Muscle of arm (tissue), 12 donors: Measurements from ENCODE around the gene TEX29. TPM values are rescaled to one million over a fixed set of nuclear protein-coding genes. Genes with fewer than 3 reads are reported as not detected.

Source experiments
- DNase-seq: peaks from one replicate; pipeline ENCODE4 v3.0.0-alpha.2; 2013
- polyA plus RNA-seq, 12 donors: library from polyadenylated mRNA; unstranded; fragments of 120-200 nt; gene quantifications; one replicate each; pipeline ENCODE4 v1.2.1, GENCODE V29; 2013; ENCODE audit not compliant: insufficient read length in 12 of 12

Gene TEX29
- polyA plus RNA-seq, 12 donors = 0.24 to 0.86 (median 0.57) TPM; not detected in 6

DNA sequence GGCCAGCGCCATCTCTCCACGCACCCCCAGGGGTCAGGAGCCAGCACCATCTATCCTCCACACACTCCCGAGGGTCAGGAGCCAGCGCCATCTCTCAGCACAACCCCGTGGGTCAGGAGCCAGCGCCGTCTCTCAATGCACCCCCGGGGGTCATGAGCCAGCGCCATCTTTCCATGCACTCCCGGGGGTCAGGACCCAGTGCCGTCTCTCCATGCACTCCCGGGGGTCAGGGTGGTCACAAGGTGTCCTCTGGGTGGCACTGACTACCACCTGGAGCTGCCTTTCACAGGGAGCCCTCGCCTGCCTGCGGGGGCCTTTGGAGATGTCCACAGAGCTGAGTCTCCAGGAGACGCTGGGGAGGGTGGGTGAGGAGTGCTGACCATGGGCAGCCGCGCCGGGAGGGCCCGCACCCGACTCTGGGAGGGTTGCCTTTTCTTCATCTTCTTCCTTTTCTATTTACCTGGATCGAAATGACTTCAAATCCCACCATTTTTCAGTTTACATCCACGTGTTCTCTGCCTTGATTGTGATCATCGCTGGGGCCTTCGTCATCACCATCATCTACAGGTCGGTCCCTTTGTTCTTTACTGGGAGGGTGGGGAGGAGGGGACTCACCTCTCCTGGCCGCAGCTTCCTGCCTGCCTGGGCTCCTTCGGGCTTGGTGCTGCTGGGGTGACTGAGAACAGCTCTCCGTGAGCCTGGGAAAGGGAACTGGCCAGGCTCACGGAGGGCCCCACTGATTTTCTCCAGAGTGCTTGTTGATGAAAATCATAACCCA is 19.1 kb downstream of the TEX29 start:
- no peak for DNase-seq

- DNase-seq = no peak
These were observed 21.4 kb downstream of the TEX29 start for GRCh38 chr13:111341886-111342285.

GRCh38 chr13:111342721-111343120 is 22.3 kb downstream of the TEX29 start:
- DNase-seq = no peak

DNA sequence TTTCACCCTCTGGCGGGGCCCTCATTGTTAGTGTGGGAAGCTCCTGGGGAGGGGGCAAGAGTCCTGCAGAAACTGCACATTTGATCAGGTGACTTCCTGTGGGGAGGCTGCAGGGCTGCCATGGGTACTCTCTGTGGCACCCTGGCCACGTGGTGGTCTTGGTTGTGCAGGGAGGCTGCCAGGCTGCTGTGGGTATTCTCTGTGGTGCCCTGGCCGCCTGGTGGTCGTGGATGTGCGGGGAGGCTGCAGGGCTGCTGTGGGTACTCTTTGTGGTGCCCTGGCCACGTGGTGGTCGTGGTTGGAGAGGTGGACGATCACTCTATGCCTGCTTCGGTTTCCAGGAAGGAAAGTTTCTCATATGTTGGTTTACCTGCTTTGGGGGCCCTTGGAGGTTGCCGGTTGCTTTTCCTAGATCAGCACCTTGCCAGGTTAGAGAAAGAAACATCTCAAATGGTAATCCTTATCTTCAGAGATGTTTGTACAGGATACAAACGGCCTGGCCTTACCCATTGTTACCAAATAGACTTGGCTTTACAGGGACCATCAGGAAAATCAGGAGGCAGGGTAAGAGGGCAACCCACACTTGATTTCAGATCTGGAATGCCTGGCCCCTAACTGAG is 22.9 kb downstream of the TEX29 start:
- no peak for DNase-seq

DNA sequence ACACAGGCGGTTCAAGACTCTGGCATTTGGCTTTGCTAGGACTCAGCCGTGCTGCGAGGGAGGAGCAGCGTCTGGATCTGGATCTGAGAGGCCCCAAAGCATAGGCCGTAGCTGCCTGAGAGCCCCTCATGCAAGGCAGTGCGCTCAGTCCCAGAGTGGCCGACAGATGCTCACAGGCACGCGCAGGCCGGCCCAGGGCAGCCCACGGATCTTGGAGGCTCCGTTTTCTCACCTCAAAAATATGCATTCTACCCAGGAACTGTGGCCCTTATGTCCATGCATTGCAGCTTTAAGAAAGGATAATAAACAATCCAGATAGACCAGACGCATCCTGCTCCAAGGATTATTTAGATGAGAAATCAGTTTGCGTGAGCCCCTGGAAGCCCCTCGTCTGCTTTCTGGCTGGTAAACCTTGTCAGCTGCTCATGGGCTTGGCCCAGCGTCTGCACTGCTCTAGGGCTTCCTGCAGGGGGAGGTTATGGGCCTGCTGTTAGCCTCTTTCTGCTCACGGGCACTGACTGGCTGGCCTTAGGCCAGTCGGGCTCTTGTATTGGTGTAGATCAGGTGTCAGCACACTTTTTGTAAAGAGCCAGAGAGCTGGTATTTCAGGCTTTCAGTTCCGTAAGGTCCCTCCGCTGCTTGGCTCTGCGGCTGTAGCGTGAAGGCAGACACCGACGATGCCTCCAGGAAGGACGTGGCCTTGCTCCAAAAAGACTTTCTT is 24.2 kb downstream of the TEX29 start:
- DNase-seq = peak; percentile 31

DNA sequence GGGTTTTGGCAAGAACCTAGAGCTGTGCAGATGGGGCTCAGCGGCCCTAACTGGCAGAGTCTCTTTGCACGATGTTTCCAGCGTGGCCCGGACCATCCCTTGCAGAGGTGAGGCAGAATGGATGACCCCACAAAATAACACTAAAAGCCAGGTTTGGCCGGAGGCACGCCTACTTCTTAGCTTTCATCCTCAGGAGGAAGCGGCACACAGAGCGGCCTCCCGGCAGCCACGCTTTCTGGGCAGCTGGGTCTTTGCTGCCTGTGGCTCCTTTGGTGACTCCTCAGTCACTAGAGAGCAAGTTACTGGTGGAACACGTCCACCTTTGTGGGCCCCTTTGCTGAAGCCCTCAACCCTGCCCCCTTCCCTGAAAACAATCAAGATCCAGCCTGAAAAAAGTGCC is 25.2 kb downstream of the TEX29 start:
- no peak for DNase-seq

DNA sequence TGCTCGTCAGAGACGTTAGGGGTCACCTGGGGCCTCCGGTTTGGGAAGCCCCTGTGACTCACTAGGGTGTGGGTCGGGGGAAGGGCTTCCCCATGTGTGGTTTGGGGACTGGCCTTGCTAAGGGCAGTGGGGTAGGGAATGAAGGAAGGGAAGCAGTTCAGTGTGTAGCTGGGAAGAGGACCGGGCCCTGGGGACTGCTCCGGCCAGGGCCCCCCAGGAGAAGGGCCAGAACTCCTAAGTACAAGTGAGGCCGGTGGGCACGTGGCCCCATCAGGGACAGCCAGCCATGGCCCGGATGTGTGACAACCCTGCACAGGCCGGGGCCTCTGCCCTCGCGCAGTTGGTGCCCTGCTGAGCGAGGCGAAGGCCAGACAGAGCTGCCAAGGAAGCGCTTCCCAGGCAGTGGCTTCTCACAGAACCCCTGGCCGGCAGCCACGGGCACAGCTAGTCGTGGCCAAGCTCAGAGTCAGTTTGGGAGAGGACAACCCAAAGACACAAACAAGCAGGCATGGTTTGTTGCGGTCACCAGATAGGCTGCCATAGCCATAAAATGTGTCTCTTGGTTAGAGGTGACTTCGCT is 25.7 kb downstream of the TEX29 start:
- DNase-seq = no peak

DNA sequence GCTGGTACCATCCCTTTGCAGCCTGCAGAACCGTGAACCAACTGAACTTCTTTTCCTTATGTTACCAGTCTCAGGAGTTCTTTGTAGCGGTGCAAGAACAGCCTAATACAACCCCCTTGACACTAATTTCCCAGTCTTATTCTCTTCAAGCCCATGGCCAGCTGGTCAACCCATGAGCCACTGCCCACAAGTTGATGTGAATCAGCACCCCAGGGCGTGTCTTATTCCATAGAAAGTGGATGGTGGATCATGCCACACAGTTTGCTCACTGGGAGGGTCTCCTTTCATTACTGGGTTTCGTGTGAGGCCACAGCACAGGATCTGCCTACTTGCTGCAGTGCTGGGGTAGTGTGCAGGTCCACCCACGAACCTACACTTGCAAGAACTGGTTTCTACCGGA is 27.0 kb downstream of the TEX29 start:
- DNase-seq = no peak

- DNase-seq = no peak
These were observed 33.1 kb downstream of the TEX29 start for GRCh38 chr13:111353508-111353907.

DNA sequence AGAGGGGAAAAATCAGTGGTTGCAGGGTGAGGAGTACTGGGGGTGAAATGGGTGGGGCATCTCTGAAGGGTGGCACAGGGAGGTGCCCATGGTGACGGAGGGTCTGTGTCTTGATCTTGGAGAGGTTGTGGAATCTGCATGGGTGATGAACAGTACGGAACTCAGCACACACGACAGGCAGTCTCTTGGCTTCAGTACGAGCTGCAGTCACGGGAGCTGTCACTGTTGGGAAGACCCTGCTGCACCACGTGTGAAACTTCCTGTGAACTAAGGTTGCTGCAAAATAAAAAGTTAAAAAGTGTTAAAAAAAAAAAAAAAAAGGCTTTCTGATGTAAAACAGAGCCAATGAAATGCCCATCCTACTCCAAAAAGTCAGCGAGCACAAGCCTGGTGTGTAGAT is 34.3 kb downstream of the TEX29 start:
- no peak for DNase-seq

GRCh38 chr13:111356795-111357194 is 36.4 kb downstream of the TEX29 start:
- DNase-seq = no peak

DNA sequence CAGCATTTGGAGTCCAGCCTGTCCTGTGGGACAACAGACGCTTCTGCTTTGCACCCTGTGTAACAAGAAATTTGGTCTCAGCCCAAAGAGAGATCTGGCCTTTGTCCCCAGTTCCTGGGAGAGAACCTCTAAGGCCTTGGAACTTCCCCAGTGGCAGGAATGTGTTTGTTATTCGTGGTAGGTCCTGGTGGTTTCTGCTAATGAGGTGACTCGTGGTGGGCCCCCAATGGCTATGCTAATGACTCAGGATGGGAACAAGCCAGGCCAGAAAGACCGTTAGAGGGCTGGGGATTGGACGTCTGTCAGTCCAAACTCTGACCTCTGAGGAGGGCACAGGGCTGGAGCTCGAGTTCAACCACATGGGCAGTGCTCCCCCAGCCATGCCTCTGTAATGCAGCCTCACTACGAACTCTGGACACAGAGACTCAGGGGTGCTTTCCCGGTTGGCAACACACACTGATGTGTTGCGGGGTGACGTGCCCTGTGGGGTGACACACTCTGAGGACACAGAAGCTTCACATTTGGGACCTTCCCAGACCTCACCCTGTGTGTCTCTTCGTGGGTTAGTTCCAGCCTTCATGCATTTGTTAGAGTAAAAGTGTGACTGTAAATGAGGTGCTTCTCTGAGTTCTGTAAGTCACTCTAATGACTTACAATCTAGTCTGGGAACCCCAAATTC is 38.9 kb downstream of the TEX29 start:
- no peak for DNase-seq

- DNase-seq = no peak
These were observed 39.5 kb downstream of the TEX29 start for GRCh38 chr13:111359930-111360329.

DNA sequence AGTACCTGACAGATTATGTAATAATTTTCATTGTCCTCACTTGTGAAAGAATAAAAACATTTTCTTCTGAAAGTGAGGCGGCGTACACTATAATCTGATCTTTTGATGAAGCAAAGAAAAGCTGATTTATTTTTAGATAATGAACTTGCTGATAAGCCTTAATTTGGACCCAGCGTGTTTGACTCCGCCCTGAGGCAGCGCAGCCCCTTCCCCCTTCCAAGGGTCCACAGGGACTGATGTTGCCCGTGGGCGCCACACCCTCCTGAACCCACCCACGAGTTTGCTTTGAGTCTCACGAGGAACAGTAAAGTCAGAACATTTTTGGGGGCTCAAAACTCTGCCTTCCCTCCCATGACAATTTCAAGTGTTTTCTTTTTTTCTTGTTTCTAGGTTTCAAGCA is 40.0 kb downstream of the TEX29 start:
- DNase-seq = no peak

GRCh38 chr13:111361046-111361872 is 40.8 kb downstream of the TEX29 start:
- DNase-seq = no peak

GRCh38 chr13:111361873-111362648 is 41.6 kb downstream of the TEX29 start:
- no peak for DNase-seq

DNA sequence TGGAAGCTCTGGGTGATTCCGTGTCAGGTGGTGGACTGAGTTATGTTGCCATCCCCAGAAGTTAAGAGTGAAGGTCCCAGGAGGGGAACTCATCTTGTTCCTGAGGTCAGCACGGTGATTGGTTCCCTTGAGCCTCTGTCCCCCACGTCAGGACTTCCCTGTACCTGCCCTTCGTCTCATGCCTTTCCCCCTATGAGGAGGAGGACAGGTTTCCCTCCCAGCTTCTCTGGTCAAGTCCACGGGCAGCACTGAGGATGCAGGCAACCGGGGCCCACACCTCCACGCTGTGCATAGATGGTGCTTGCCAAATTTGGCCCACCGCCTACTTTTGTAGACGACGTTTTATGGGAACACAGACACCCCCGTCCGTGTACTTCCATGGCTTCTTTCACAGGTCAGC is 42.7 kb downstream of the TEX29 start:
- DNase-seq = no peak

DNA sequence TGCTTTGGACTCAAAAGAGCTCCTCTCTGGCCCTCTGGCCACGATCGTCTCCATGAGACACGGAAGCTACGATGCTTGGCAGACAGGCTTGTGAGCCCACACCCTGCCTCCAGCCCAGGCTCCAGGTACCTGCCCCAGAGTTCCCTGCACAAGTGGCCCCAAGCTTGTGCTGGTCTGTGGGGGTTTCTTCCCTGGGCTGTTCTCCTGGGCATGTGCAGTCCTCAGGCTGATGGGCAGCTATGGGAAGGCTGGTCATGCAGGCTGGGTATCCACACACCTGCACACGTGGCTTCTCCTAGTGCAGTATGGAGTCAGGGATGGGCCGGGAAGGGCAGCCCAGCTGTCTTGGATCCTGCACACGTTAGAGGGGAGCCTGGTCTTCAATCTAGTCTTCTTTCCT is 43.1 kb downstream of the TEX29 start:
- no peak for DNase-seq

GRCh38 chr13:111365149-111366005 is 44.9 kb downstream of the TEX29 start:
- DNase-seq = no peak
